Measurements from ENCODE around the gene ICA1. TPM values are rescaled to one million over a fixed set of nuclear protein-coding genes. Genes with fewer than 3 reads are reported as not detected.
"Not testable (repeated sequence)": the region's sequence is repeated elsewhere in the genome, so short reads cannot be mapped to it uniquely, and the experiment has no call there.

Gene ICA1
- total RNA-seq, 1 donor from 2014 or later: 1.2 TPM

- intact Hi-C loops (cut with micrococcal nuclease): no loop called here
Measured at GRCh38 chr7:8271960-8272359, 10.0 kb upstream of the ICA1 start.

- intact Hi-C loops (cut with micrococcal nuclease): no loop called here
Measured at GRCh38 chr7:8263048-8263447, 1.1 kb upstream of the ICA1 start.

GRCh38 chr7:8260871-8261694 lies 884 bp downstream of the ICA1 start:
- intact Hi-C loops (cut with micrococcal nuclease): no loop called here

- intact Hi-C loops (cut with micrococcal nuclease): no loop called here
Measured at GRCh38 chr7:8259586-8260222, 2.3 kb downstream of the ICA1 start.

GRCh38 chr7:8258734-8259133 lies 3.2 kb downstream of the ICA1 start:
- intact Hi-C loops (cut with micrococcal nuclease): no loop called here

- intact Hi-C loops (cut with micrococcal nuclease): no loop called here
Measured at GRCh38 chr7:8258166-8258565, 3.8 kb downstream of the ICA1 start.

- intact Hi-C loops (cut with micrococcal nuclease): no loop called here
Measured at GRCh38 chr7:8255680-8256655, 6.0 kb downstream of the ICA1 start.

- intact Hi-C loops (cut with micrococcal nuclease): no loop called here
Measured at GRCh38 chr7:8254667-8255066, 7.3 kb downstream of the ICA1 start.

- intact Hi-C loops (cut with micrococcal nuclease): no loop called here
Measured at GRCh38 chr7:8254215-8254614, 7.8 kb downstream of the ICA1 start.

- intact Hi-C loops (cut with micrococcal nuclease): no loop called here
Measured at GRCh38 chr7:8251195-8251594, 10.8 kb downstream of the ICA1 start.

GRCh38 chr7:8250547-8250946 lies 11.4 kb downstream of the ICA1 start:
- intact Hi-C loops (cut with micrococcal nuclease): no loop called here

GRCh38 chr7:8249121-8249520 lies 12.8 kb downstream of the ICA1 start:
- intact Hi-C loops (cut with micrococcal nuclease): no loop called here

- intact Hi-C loops (cut with micrococcal nuclease): no loop called here
Measured at GRCh38 chr7:8246020-8246419, 15.9 kb downstream of the ICA1 start.

- intact Hi-C loops (cut with micrococcal nuclease): not testable (repeated sequence)
Measured at GRCh38 chr7:8245032-8245431, 16.9 kb downstream of the ICA1 start.

- intact Hi-C loops (cut with micrococcal nuclease): not testable (repeated sequence)
Measured at GRCh38 chr7:8243059-8243458, 18.9 kb downstream of the ICA1 start.

GRCh38 chr7:8239702-8240362 lies 22.1 kb downstream of the ICA1 start:
- intact Hi-C loops (cut with micrococcal nuclease): not testable (repeated sequence)

GRCh38 chr7:8236780-8237407 lies 25.1 kb downstream of the ICA1 start:
- intact Hi-C loops (cut with micrococcal nuclease): no loop called here

- intact Hi-C loops (cut with micrococcal nuclease): no loop called here
Measured at GRCh38 chr7:8232999-8233847, 28.7 kb downstream of the ICA1 start.

GRCh38 chr7:8229927-8230326 lies 32.0 kb downstream of the ICA1 start:
- intact Hi-C loops (cut with micrococcal nuclease): no loop called here
